ENCODE results near the gene LRRC71. TPM values are rescaled to one million over a fixed set of nuclear protein-coding genes. Genes with fewer than 3 reads are reported as not detected.

The LRRC71 gene
- total RNA-seq (2014; rRNA removed; shearing (Covaris generic)), result not detected in 2 replicates
- not detected in 2 replicates for polyA plus RNA-seq (2015; cell fraction: cytosol; rRNA removed)
- polyA plus RNA-seq (2015; cell fraction: nucleus; rRNA removed), result not detected in 2 replicates

GRCh38 chr1:156920233-156921052, at the start of gene LRRC71:
TSS of gene LRRC71 (plus strand) at chr1:156920632. CDS start at chr1:156920804, 172 bp downstream.
- DNase-seq (ENCODE audit: low read depth, low spot score), result peak; percentile 81
- in situ Hi-C loops (cut with HindIII; ENCODE audit: low pct_unique_long_range_greater_than_20kb, low sequenced_read_pairs), result no loop called here

- DNase-seq (ENCODE audit: low read depth, low spot score), result no peak
- in situ Hi-C loops (cut with HindIII; ENCODE audit: low pct_unique_long_range_greater_than_20kb, low sequenced_read_pairs), result no loop called here
These were observed 46.8 kb upstream of the LRRC71 start for GRCh38 chr1:156873659-156874058.

- in situ Hi-C loops (cut with HindIII; ENCODE audit: low pct_unique_long_range_greater_than_20kb, low sequenced_read_pairs), result no loop called here
- DNase-seq (ENCODE audit: low read depth, low spot score), result no peak
These were observed 46.3 kb upstream of the LRRC71 start for GRCh38 chr1:156874142-156874541.

- no peak for DNase-seq (ENCODE audit: low read depth, low spot score)
- in situ Hi-C loops (cut with HindIII; ENCODE audit: low pct_unique_long_range_greater_than_20kb, low sequenced_read_pairs), result no loop called here
These were observed 45.7 kb upstream of the LRRC71 start for GRCh38 chr1:156874572-156875340.

- DNase-seq (ENCODE audit: low read depth, low spot score), result no peak
- in situ Hi-C loops (cut with HindIII; ENCODE audit: low pct_unique_long_range_greater_than_20kb, low sequenced_read_pairs), result no loop called here
These were observed 45.2 kb upstream of the LRRC71 start for GRCh38 chr1:156875341-156875615.

GRCh38 chr1:156876281-156876680, 44.2 kb upstream of the LRRC71 start:
- DNase-seq (ENCODE audit: low read depth, low spot score), result no peak
- in situ Hi-C loops (cut with HindIII; ENCODE audit: low pct_unique_long_range_greater_than_20kb, low sequenced_read_pairs), result no loop called here

GRCh38 chr1:156877433-156878170, 42.8 kb upstream of the LRRC71 start:
- in situ Hi-C loops (cut with HindIII; ENCODE audit: low pct_unique_long_range_greater_than_20kb, low sequenced_read_pairs), result no loop called here
- no peak for DNase-seq (ENCODE audit: low read depth, low spot score)

GRCh38 chr1:156879876-156880275, 40.6 kb upstream of the LRRC71 start:
- in situ Hi-C loops (cut with HindIII; ENCODE audit: low pct_unique_long_range_greater_than_20kb, low sequenced_read_pairs), result no loop called here
- no peak for DNase-seq (ENCODE audit: low read depth, low spot score)

- DNase-seq (ENCODE audit: low read depth, low spot score), result no peak
- in situ Hi-C loops (cut with HindIII; ENCODE audit: low pct_unique_long_range_greater_than_20kb, low sequenced_read_pairs), result no loop called here
These were observed 40.0 kb upstream of the LRRC71 start for GRCh38 chr1:156880473-156880872.

- in situ Hi-C loops (cut with HindIII; ENCODE audit: low pct_unique_long_range_greater_than_20kb, low sequenced_read_pairs), result no loop called here
- no peak for DNase-seq (ENCODE audit: low read depth, low spot score)
These were observed 39.3 kb upstream of the LRRC71 start for GRCh38 chr1:156881101-156881500.

GRCh38 chr1:156881663-156882062, 38.8 kb upstream of the LRRC71 start:
- in situ Hi-C loops (cut with HindIII; ENCODE audit: low pct_unique_long_range_greater_than_20kb, low sequenced_read_pairs), result no loop called here
- DNase-seq (ENCODE audit: low read depth, low spot score), result no peak

GRCh38 chr1:156882543-156882942, 37.9 kb upstream of the LRRC71 start:
- in situ Hi-C loops (cut with HindIII; ENCODE audit: low pct_unique_long_range_greater_than_20kb, low sequenced_read_pairs), result no loop called here
- DNase-seq (ENCODE audit: low read depth, low spot score), result peak; percentile 32

- in situ Hi-C loops (cut with HindIII; ENCODE audit: low pct_unique_long_range_greater_than_20kb, low sequenced_read_pairs), result no loop called here
- no peak for DNase-seq (ENCODE audit: low read depth, low spot score)
These were observed 36.5 kb upstream of the LRRC71 start for GRCh38 chr1:156883919-156884318.

- in situ Hi-C loops (cut with HindIII; ENCODE audit: low pct_unique_long_range_greater_than_20kb, low sequenced_read_pairs), result no loop called here
- DNase-seq (ENCODE audit: low read depth, low spot score), result no peak
These were observed 35.8 kb upstream of the LRRC71 start for GRCh38 chr1:156884560-156885184.

GRCh38 chr1:156885314-156885713, 35.1 kb upstream of the LRRC71 start:
- DNase-seq (ENCODE audit: low read depth, low spot score), result no peak
- in situ Hi-C loops (cut with HindIII; ENCODE audit: low pct_unique_long_range_greater_than_20kb, low sequenced_read_pairs), result no loop called here

GRCh38 chr1:156885880-156886355, 34.5 kb upstream of the LRRC71 start:
- in situ Hi-C loops (cut with HindIII; ENCODE audit: low pct_unique_long_range_greater_than_20kb, low sequenced_read_pairs), result no loop called here

GRCh38 chr1:156886583-156887281, 33.7 kb upstream of the LRRC71 start:
- DNase-seq (ENCODE audit: low read depth, low spot score), result no peak
- in situ Hi-C loops (cut with HindIII; ENCODE audit: low pct_unique_long_range_greater_than_20kb, low sequenced_read_pairs), result no loop called here

More at GRCh38 chr1:156885880-156886355, 34.5 kb upstream of the LRRC71 start:
- no peak for DNase-seq (ENCODE audit: low read depth, low spot score)

Data from SK-MEL-5 (cell line).